ENCODE measurements around the gene ZNF536. TPM values are rescaled to one million over a fixed set of nuclear protein-coding genes. Genes with fewer than 3 reads are reported as not detected.

ZNF536 gene
- total RNA-seq, 1 experiment from 2014 or later = not detected

GRCh38 chr19:30570194-30570593 lies 198.0 kb downstream of the ZNF536 start:
- Histone ChIP-seq H3K36me3 (ENCODE audit: low read depth) (no peaks in the 10 kb centered on the region), H2AFZ (no peak overlapping the region), H3K27ac (no peak overlapping the region), H3K27me3 (ENCODE audit: insufficient read depth, low read depth) (peaks cover 45% of the 10 kb centered on the region), H3K4me1 (replicated peaks; ENCODE audit: insufficient read depth) (no peaks in the 10 kb centered on the region), H3K4me2 (no peak overlapping the region), H3K9me3 (ENCODE audit: insufficient read depth, low read depth) (no peaks in the 10 kb centered on the region), H3K4me3 (no peak overlapping the region), H3K9me2 (ENCODE audit: insufficient read depth) (no peaks in the 10 kb centered on the region), H3F3A (ENCODE audit: insufficient read depth, low read depth) (no peaks in the 10 kb centered on the region), H3K79me2 (ENCODE audit: low read depth) (no peaks in the 10 kb centered on the region), H4K20me1 (ENCODE audit: insufficient read depth) (no peaks in the 10 kb centered on the region)
- intact Hi-C loops (cut with micrococcal nuclease; ENCODE audit: unreplicated experiment) = no loop called here
- CTCF ChIA-PET = no interaction called here
- POLR2A ChIA-PET (ENCODE audit: unreplicated experiment) = no interaction called here
- DNase-seq = no peak
- BruUV-seq (replicated peaks) = no TSS peak
- TF ChIP-seq CTCF (conservative IDR thresholded peaks at IDR 0.05) = no peak
- no peak for TF ChIP-seq EZH2 (IDR thresholded peaks at IDR 0.05; ENCODE audit: low read depth)

- Histone ChIP-seq H3K79me2 (ENCODE audit: low read depth) (no peaks in the 10 kb centered on the region), H3K4me1 (replicated peaks; ENCODE audit: insufficient read depth) (no peaks in the 10 kb centered on the region), H3K9me3 (ENCODE audit: insufficient read depth, low read depth) (no peaks in the 10 kb centered on the region), H3K4me3 (no peak overlapping the region), H4K20me1 (ENCODE audit: insufficient read depth) (no peaks in the 10 kb centered on the region), H3K4me2 (no peak overlapping the region), H2AFZ (no peak overlapping the region), H3K9me2 (ENCODE audit: insufficient read depth) (no peaks in the 10 kb centered on the region), H3F3A (ENCODE audit: insufficient read depth, low read depth) (no peaks in the 10 kb centered on the region), H3K36me3 (ENCODE audit: low read depth) (no peaks in the 10 kb centered on the region), H3K27me3 (ENCODE audit: insufficient read depth, low read depth) (peaks cover 60% of the 10 kb centered on the region), H3K27ac (no peak overlapping the region)
- ChIA-PET CTCF (no interaction called here), POLR2A (ENCODE audit: unreplicated experiment) (no interaction called here)
- no peak for TF ChIP-seq CTCF (conservative IDR thresholded peaks at IDR 0.05)
- 0 out of 2 replicates have a peak, but pooled peaks have one; percentile 79 for TF ChIP-seq EZH2 (IDR thresholded peaks at IDR 0.05; ENCODE audit: low read depth)
- no TSS peak for BruUV-seq (replicated peaks)
- DNase-seq = no peak
- intact Hi-C loops (cut with micrococcal nuclease; ENCODE audit: unreplicated experiment) = no loop called here
Observed at GRCh38 chr19:30577551-30578105, 205.4 kb downstream of the ZNF536 start.

GRCh38 chr19:30579419-30579818 lies 207.2 kb downstream of the ZNF536 start:
- TF ChIP-seq CTCF (conservative IDR thresholded peaks at IDR 0.05) = no peak
- no peak for TF ChIP-seq EZH2 (IDR thresholded peaks at IDR 0.05; ENCODE audit: low read depth)
- CTCF ChIA-PET = no interaction called here
- no peak overlapping the region for H3K4me2 ChIP-seq

More at GRCh38 chr19:30579419-30579818, 207.2 kb downstream of the ZNF536 start:
- Histone ChIP-seq H3K4me1 (replicated peaks; ENCODE audit: insufficient read depth) (no peaks in the 10 kb centered on the region), H3F3A (ENCODE audit: insufficient read depth, low read depth) (no peaks in the 10 kb centered on the region), H2AFZ (no peak overlapping the region), H3K4me3 (no peak overlapping the region), H3K27me3 (ENCODE audit: insufficient read depth, low read depth) (peaks cover 60% of the 10 kb centered on the region), H3K9me2 (ENCODE audit: insufficient read depth) (no peaks in the 10 kb centered on the region), H4K20me1 (ENCODE audit: insufficient read depth) (no peaks in the 10 kb centered on the region), H3K36me3 (ENCODE audit: low read depth) (no peaks in the 10 kb centered on the region), H3K27ac (no peak overlapping the region), H3K9me3 (ENCODE audit: insufficient read depth, low read depth) (no peaks in the 10 kb centered on the region), H3K79me2 (ENCODE audit: low read depth) (no peaks in the 10 kb centered on the region)
- no TSS peak for BruUV-seq (replicated peaks)
- intact Hi-C loops (cut with micrococcal nuclease; ENCODE audit: unreplicated experiment) = no loop called here
- POLR2A ChIA-PET (ENCODE audit: unreplicated experiment) = no interaction called here
- DNase-seq = no peak
